MM.1S (cell line): ENCODE results near the gene LRRN4.

ENCODE experiments used
- DNase-seq: peaks from one replicate; pipeline ENCODE4 v3.0.0-alpha.2; 2015
- H2AFZ ChIP-seq: fragments of 300-600 bp; sonication (generic); 2 replicates; pipeline ENCODE4 v1.6.0; 2016; ENCODE audit warnings: antibody characterized with exemption, low read length
- H3F3A ChIP-seq: fragments of 300-600 bp; sonication (generic); 2 replicates; pipeline ENCODE4 v1.6.1; 2016; ENCODE audit warnings: mild to moderate bottlenecking, antibody characterized with exemption, low read length, moderate library complexity, mixed read lengths; ENCODE audit not compliant: insufficient read depth
- H3K27ac ChIP-seq: fragments of 300-600 bp; sonication (generic); 2 replicates; pipeline ENCODE4 v1.5.1; 2016; ENCODE audit warnings: mild to moderate bottlenecking, low read length
- H3K27me3 ChIP-seq: fragments of 300-600 bp; sonication (generic); replicated peaks from 2 replicates; pipeline ENCODE4 v1.6.0; 2016; ENCODE audit warnings: low read length; ENCODE audit not compliant: insufficient read depth
- H3K36me3 ChIP-seq: fragments of 300-600 bp; sonication (generic); replicated peaks from 2 replicates; pipeline ENCODE4 v1.6.1; 2016; ENCODE audit warnings: mild to moderate bottlenecking, low read length, mixed read lengths; ENCODE audit not compliant: insufficient read depth
- H3K4me1 ChIP-seq: fragments of 300-600 bp; sonication (generic); 2 replicates; pipeline ENCODE4 v1.6.1; 2016; ENCODE audit warnings: low read length, mixed read lengths
- H3K4me2 ChIP-seq: fragments of 300-600 bp; sonication (generic); 2 replicates; pipeline ENCODE4 v1.6.0; 2016; ENCODE audit warnings: low read depth, low read length
- H3K4me3 ChIP-seq: fragments of 300-600 bp; sonication (generic); 2 replicates; pipeline ENCODE4 v1.5.1; 2016; ENCODE audit warnings: low read length, mixed read lengths
- H3K79me2 ChIP-seq: fragments of 300-600 bp; sonication (generic); 2 replicates; pipeline ENCODE4 v1.6.1; 2016; ENCODE audit warnings: mixed run types, low read length, mixed read lengths
- H3K9ac ChIP-seq: fragments of 300-600 bp; sonication (generic); 2 replicates; pipeline ENCODE4 v1.6.1; 2016; ENCODE audit warnings: low read length, mixed read lengths
- H3K9me2 ChIP-seq: fragments of 300-600 bp; sonication (generic); replicated peaks from 2 replicates; pipeline ENCODE4 v1.6.1; 2016; ENCODE audit warnings: mild to moderate bottlenecking, low read length, mixed read lengths; ENCODE audit not compliant: insufficient read depth
- H3K9me3 ChIP-seq: fragments of 300-600 bp; sonication (generic); replicated peaks from 2 replicates; pipeline ENCODE4 v1.6.1; 2016; ENCODE audit warnings: mild to moderate bottlenecking, low read length, mixed read lengths; ENCODE audit not compliant: insufficient read depth
- H4K20me1 ChIP-seq: fragments of 300-600 bp; sonication (generic); 2 replicates; pipeline ENCODE4 v1.6.1; 2016; ENCODE audit warnings: mild to moderate bottlenecking, low read length, moderate library complexity, mixed read lengths; ENCODE audit not compliant: insufficient read depth
- CTCF ChIP-seq: fragments of 300-600 bp; sonication (generic); IDR thresholded peaks from 2 replicates; pipeline ENCODE4 v1.5.1; 2016; ENCODE audit warnings: antibody characterized with exemption, low read length, mixed read lengths
- EZH2 ChIP-seq: fragments of 300-600 bp; sonication (generic); optimal IDR thresholded peaks from 2 replicates; pipeline ENCODE3; 2017; ENCODE audit warnings: low read depth, mild to moderate bottlenecking, antibody characterized with exemption, low read length, mixed read lengths
- EZH2phosphoT487 ChIP-seq: fragments of 300-600 bp; sonication (generic); IDR thresholded peaks from 2 replicates; pipeline ENCODE4 v1.6.1; 2018; ENCODE audit warnings: antibody characterized with exemption, low read length

Gene LRRN4

GRCh38 chr20:5999783-6000182 is 54.1 kb downstream of the LRRN4 start:
- Histone ChIP-seq H3F3A (peaks cover 14% of the 10 kb centered on the region), H3K4me3 (no peak overlapping the region), H3K9ac (no peak overlapping the region), H4K20me1 (no peaks in the 10 kb centered on the region), H3K9me3 (no peaks in the 10 kb centered on the region), H3K36me3 (peaks cover 5% of the 10 kb centered on the region), H3K79me2 (no peaks in the 10 kb centered on the region), H2AFZ (no peak overlapping the region), H3K27ac (no peak overlapping the region), H3K4me1 (0 out of 2 replicates have a peak, but pooled peaks cover 12% of the 10 kb centered on the region), H3K9me2 (no peaks in the 10 kb centered on the region), H3K27me3 (no peaks in the 10 kb centered on the region), H3K4me2 (no peak overlapping the region)
- DNase-seq: no peak
- no peak for TF ChIP-seq CTCF
- TF ChIP-seq EZH2: no peak
- no peak for TF ChIP-seq EZH2phosphoT487

GRCh38 chr20:5996765-5997164 is 57.1 kb downstream of the LRRN4 start:
- Histone ChIP-seq H3K4me1 (0 out of 2 replicates have a peak, but pooled peaks cover 12% of the 10 kb centered on the region), H3K9ac (no peak overlapping the region), H3K79me2 (no peaks in the 10 kb centered on the region), H3K27me3 (no peaks in the 10 kb centered on the region), H2AFZ (no peak overlapping the region), H3K4me2 (no peak overlapping the region), H4K20me1 (no peaks in the 10 kb centered on the region), H3F3A (peaks cover 12% of the 10 kb centered on the region), H3K9me2 (no peaks in the 10 kb centered on the region), H3K27ac (no peak overlapping the region; the same call in 1 of the 2 replicates), H3K9me3 (no peaks in the 10 kb centered on the region), H3K4me3 (no peak overlapping the region), H3K36me3 (peaks cover 5% of the 10 kb centered on the region)
- TF ChIP-seq EZH2phosphoT487 (no peak), EZH2 (no peak), CTCF (peak; percentile 16)
- DNase-seq: peak; percentile 79

- Histone ChIP-seq H3F3A (peaks cover 11% of the 10 kb centered on the region), H3K27me3 (no peaks in the 10 kb centered on the region), H3K27ac (no peak overlapping the region), H4K20me1 (no peaks in the 10 kb centered on the region), H2AFZ (no peak overlapping the region), H3K9ac (no peak overlapping the region), H3K4me3 (no peak overlapping the region), H3K36me3 (peaks cover 8% of the 10 kb centered on the region; the same call in 1 of the 2 replicates), H3K79me2 (no peaks in the 10 kb centered on the region), H3K9me3 (no peaks in the 10 kb centered on the region), H3K9me2 (no peaks in the 10 kb centered on the region), H3K4me1 (0 out of 2 replicates have a peak, but pooled peaks cover 11% of the 10 kb centered on the region), H3K4me2 (no peak overlapping the region)
- no peak for DNase-seq
- no peak for TF ChIP-seq EZH2phosphoT487
- no peak for TF ChIP-seq EZH2
- TF ChIP-seq CTCF: no peak
These were observed 62.0 kb downstream of the LRRN4 start for GRCh38 chr20:5991623-5992441.
